DMS153 treated with DMSO at 0.1 percent for 48 hours (cell line): Measurements from ENCODE around the gene SPDYE4.

Experiments
- DNase-seq: peaks from one replicate; lab custom pipeline; 2025; ENCODE audit not compliant: unreplicated experiment; lab: John Stamatoyannopoulos, UW

Gene SPDYE4

GRCh38 chr17:8741771-8742170, 16.6 kb downstream of the SPDYE4 start:
- DNase-seq = no peak

GRCh38 chr17:8741366-8741765, 17.0 kb downstream of the SPDYE4 start:
- no peak for DNase-seq

- DNase-seq = no peak
Observed at GRCh38 chr17:8740486-8740885, 17.9 kb downstream of the SPDYE4 start.

GRCh38 chr17:8739097-8739496, 19.2 kb downstream of the SPDYE4 start:
- DNase-seq = no peak

- no peak for DNase-seq
Observed at GRCh38 chr17:8736796-8737195, 21.6 kb downstream of the SPDYE4 start.

- DNase-seq = no peak
Observed at GRCh38 chr17:8736362-8736761, 22.0 kb downstream of the SPDYE4 start.

- no peak for DNase-seq
Observed at GRCh38 chr17:8735336-8735939, 22.9 kb downstream of the SPDYE4 start.

GRCh38 chr17:8734876-8735275, 23.5 kb downstream of the SPDYE4 start:
- no peak for DNase-seq

GRCh38 chr17:8732406-8733085, 25.8 kb downstream of the SPDYE4 start:
- DNase-seq = no peak

GRCh38 chr17:8729860-8730259, 28.5 kb downstream of the SPDYE4 start:
- no peak for DNase-seq

GRCh38 chr17:8729421-8729820, 28.9 kb downstream of the SPDYE4 start:
- DNase-seq = no peak

GRCh38 chr17:8728971-8729370, 29.4 kb downstream of the SPDYE4 start:
- no peak for DNase-seq

- no peak for DNase-seq
Observed at GRCh38 chr17:8728251-8728938, 30.0 kb downstream of the SPDYE4 start.

GRCh38 chr17:8726941-8727555, 31.3 kb downstream of the SPDYE4 start:
- no peak for DNase-seq

- no peak for DNase-seq
Observed at GRCh38 chr17:8725881-8726876, 32.2 kb downstream of the SPDYE4 start.

- DNase-seq = no peak
Observed at GRCh38 chr17:8724451-8724850, 33.9 kb downstream of the SPDYE4 start.

- no peak for DNase-seq
Observed at GRCh38 chr17:8720596-8720995, 37.8 kb downstream of the SPDYE4 start.

- DNase-seq = no peak
Observed at GRCh38 chr17:8719291-8720246, 38.8 kb downstream of the SPDYE4 start.

- DNase-seq = no peak
Observed at GRCh38 chr17:8718001-8718563, 40.3 kb downstream of the SPDYE4 start.
